ENCODE data around the gene ETV4.

GRCh38 chr17:43530288-43531081 lies 15.7 kb downstream of the ETV4 start:
- TF ChIP-seq, protein P1, sequence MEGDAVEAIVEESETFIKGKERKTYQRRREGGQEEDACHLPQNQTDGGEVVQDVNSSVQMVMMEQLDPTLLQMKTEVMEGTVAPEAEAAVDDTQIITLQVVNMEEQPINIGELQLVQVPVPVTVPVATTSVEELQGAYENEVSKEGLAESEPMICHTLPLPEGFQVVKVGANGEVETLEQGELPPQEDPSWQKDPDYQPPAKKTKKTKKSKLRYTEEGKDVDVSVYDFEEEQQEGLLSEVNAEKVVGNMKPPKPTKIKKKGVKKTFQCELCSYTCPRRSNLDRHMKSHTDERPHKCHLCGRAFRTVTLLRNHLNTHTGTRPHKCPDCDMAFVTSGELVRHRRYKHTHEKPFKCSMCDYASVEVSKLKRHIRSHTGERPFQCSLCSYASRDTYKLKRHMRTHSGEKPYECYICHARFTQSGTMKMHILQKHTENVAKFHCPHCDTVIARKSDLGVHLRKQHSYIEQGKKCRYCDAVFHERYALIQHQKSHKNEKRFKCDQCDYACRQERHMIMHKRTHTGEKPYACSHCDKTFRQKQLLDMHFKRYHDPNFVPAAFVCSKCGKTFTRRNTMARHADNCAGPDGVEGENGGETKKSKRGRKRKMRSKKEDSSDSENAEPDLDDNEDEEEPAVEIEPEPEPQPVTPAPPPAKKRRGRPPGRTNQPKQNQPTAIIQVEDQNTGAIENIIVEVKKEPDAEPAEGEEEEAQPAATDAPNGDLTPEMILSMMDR (IDR thresholded peaks at IDR 0.05; ENCODE audit: poor library complexity): no peak
- TF ChIP-seq EZH2 (IDR thresholded peaks at IDR 0.05; ENCODE audit: borderline replicate concordance): no peak
- TF ChIP-seq EZH2phosphoT487 (IDR thresholded peaks at IDR 0.05; ENCODE audit: low read depth, severe bottlenecking, unreplicated experiment): no peak
